Common myeloid progenitor, CD34-positive (primary cell): ENCODE measurements around the gene YIPF7. TPM values are rescaled to one million over a fixed set of nuclear protein-coding genes. Genes with fewer than 3 reads are reported as not detected.

Experiments used
- CTCF ChIA-PET: fragments of 350-600 bp; sonication (Branson Sonifier 250); formaldehyde crosslinking; loops from one replicate; lab custom pipeline; 2021; ENCODE audit warnings: antibody characterized with exemption; lab: Charles Lee
- POLR2A ChIA-PET: fragments of 350-600 bp; sonication (Branson Sonifier 250); formaldehyde crosslinking; loops from one replicate; lab custom pipeline; 2021; ENCODE audit warnings: antibody characterized with exemption; lab: Charles Lee
- DNase-seq, 3 donors: peaks; one replicate each; pipeline versions ENCODE4 v3.0.0 to v3.0.0-alpha.2; 2013
- H3K27ac ChIP-seq, 2 experiments: 1 replicate in 1 of 2; 2 replicates in 1 of 2; pipeline ENCODE4 v1.7.0; 2013; ENCODE audit warnings: inconsistent platforms in 2 of 2, low read length in 2 of 2, mild to moderate bottlenecking in 2 of 2, low read depth in 1 of 2, moderate library complexity in 1 of 2; ENCODE audit not compliant: severe bottlenecking in 2 of 2, insufficient read depth in 1 of 2, poor library complexity in 1 of 2
- H3K27me3 ChIP-seq, 5 experiments: replicated peaks in 2 of 5; 1 replicate in 3 of 5; 2 replicates in 2 of 5; pipeline versions ENCODE4 v1.6.1 to v1.7.0; 2013; ENCODE audit warnings: low read length in 4 of 5, mild to moderate bottlenecking in 2 of 5, moderate library complexity in 2 of 5, inconsistent platforms in 1 of 5; ENCODE audit not compliant: insufficient read depth in 5 of 5, control insufficient read depth in 4 of 5
- H3K36me3 ChIP-seq, 4 experiments: 1 replicate in 2 of 4; 2 replicates in 2 of 4; pipeline versions ENCODE4 v1.6.1 to v1.7.0; 2013; ENCODE audit warnings: low read length in 3 of 4, control low read depth in 1 of 4, mild to moderate bottlenecking in 1 of 4; ENCODE audit not compliant: control insufficient read depth in 4 of 4, insufficient read depth in 4 of 4
- H3K4me1 ChIP-seq, 4 experiments: 1 replicate in 3 of 4; 2 replicates in 1 of 4; pipeline versions ENCODE4 v1.6.1 to v1.7.1; 2013; ENCODE audit warnings: low read length in 3 of 4, mild to moderate bottlenecking in 3 of 4, control low read depth in 1 of 4, inconsistent platforms in 1 of 4, moderate library complexity in 1 of 4; ENCODE audit not compliant: control insufficient read depth in 4 of 4, insufficient read depth in 4 of 4; ENCODE audit errors: control extremely low read depth in 1 of 4
- H3K4me3 ChIP-seq, 7 experiments: 1 replicate in 4 of 7; 2 replicates in 3 of 7; pipeline versions ENCODE4 v1.5.1 to v1.7.0; 2013; ENCODE audit warnings: mild to moderate bottlenecking in 7 of 7, low read length in 6 of 7, moderate library complexity in 6 of 7, inconsistent platforms in 2 of 7, low read depth in 2 of 7, control low read depth in 1 of 7; ENCODE audit not compliant: insufficient read depth in 4 of 7, control insufficient read depth in 1 of 7; ENCODE audit errors: extremely low read depth in 1 of 7
- H3K9me3 ChIP-seq, 5 experiments: 1 replicate in 4 of 5; 2 replicates in 1 of 5; pipeline versions ENCODE4 v1.6.1 to v1.7.1; 2013; ENCODE audit warnings: low read length in 4 of 5, mild to moderate bottlenecking in 2 of 5, inconsistent platforms in 1 of 5, low read depth in 1 of 5, moderate library complexity in 1 of 5; ENCODE audit not compliant: control insufficient read depth in 4 of 5, insufficient read depth in 2 of 5; ENCODE audit errors: control extremely low read depth in 1 of 5
- WGBS: methylation state at CpG from one replicate; pipeline ENCODE4 v1.1.5; 2013; ENCODE audit not compliant: insufficient coverage; 5-methylcytosine and 5-hydroxymethylcytosine counted together
- polyA plus RNA-seq: library from polyadenylated mRNA; unstranded; fragments of 120-200 nt; gene quantifications from one replicate; pipeline ENCODE4 v1.2.1, GENCODE V29; 2013

Gene YIPF7
- polyA plus RNA-seq: 0.09 TPM

DNA sequence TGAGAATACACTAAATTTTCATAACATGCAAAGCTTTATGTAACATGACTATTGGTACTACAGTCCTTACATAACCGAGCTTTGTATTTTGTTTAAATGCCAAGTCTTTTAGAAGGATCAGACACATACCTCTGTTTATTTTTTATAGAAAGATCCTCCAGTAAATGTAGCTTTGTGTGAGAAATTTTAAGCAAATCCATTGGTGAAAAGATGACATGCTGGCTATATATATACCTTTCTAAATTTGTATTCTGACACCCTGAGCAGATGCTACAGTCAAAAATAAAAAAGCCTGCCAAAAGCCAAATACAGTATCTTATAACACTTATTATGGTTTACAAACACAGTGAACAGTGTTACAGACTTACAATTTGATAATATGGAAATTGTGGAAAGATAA lies at the start of gene YIPF7:
YIPF7 (minus strand) TSS at position 201 of the 400 bp plus-strand sequence. CDS start 1,525 bp downstream, outside the sequence.
- WGBS: no CpG with 5 or more reads among the region's 1 CpG
- DNase-seq: no peak
- H3K4me1 ChIP-seq: no peaks in the 10 kb centered on the region
- H3K9me3 ChIP-seq: no peaks in the 10 kb centered on the region
- H3K27me3 ChIP-seq: peaks cover 0 to 5% (median 2%) of the 10 kb centered on the region in 5 experiments
- no peaks in the 10 kb centered on the region for H3K36me3 ChIP-seq
- no peak within 1 kb of the TSS for H3K27ac ChIP-seq
- CTCF ChIA-PET: no interaction called here
- POLR2A ChIA-PET: no interaction called here
- H3K4me3 ChIP-seq: no peak within 1 kb of the TSS

DNA sequence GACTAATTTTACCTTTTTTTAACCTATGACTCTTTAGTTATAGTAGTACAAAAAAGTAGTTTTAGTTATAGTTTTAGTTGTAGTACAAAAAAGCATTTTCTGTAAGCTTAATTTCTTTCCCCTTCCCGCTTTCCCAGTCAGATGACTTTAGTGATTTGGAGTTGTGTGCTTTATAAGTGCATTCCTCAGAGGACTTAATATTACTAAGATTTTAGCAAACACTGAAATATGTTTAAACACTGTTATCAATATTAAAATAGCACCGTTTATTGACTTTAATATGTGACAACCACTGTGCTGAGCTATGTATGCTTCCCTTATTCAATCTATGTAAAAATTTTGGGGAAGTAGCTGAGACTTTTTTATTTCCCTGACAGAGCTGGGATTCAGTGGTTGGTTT lies 49.6 kb upstream of the YIPF7 start:
- Histone ChIP-seq H3K4me3 (no peak overlapping the region), H3K27ac (no peak overlapping the region), H3K4me1 (no peaks in the 10 kb centered on the region), H3K27me3 (no peaks in the 10 kb centered on the region), H3K36me3 (peaks cover 22 to 65% (median 39%) of the 10 kb centered on the region in 4 experiments), H3K9me3 (no peaks in the 10 kb centered on the region)
- ChIA-PET POLR2A (no interaction called here), CTCF (interaction anchor here (1.7 kb wide), 1 partner anchor 25 kb away, joined by 3 read pairs; the partner anchor contains the start of gene GNPDA2)
- WGBS: no CpG with 5 or more reads among the region's 2 CpGs
- no peak for DNase-seq

DNA sequence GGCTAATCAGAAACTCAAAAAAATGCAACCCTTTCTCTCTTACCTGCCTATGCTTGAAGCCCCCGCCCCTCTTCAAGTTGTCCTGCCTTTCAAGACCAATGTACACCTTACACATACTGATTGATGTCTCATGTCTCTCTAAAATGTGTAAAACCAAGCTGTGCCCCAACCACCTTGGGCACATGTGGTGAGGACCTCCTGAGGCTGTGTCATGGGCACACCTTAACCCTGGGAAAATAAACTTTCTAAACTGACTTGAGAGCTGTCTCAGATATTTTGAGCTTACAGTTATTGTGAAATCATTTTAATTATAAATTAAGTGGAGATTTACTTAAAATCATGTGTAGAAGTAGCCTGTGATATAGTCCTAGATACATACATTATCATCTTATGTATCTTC lies 49.0 kb upstream of the YIPF7 start:
- 100% methylated on average over 1 of the region's 1 CpG for WGBS
- Histone ChIP-seq H3K27ac (no peak overlapping the region), H3K9me3 (no peaks in the 10 kb centered on the region), H3K36me3 (peaks cover 22 to 69% (median 43%) of the 10 kb centered on the region in 4 experiments), H3K4me3 (no peak overlapping the region), H3K27me3 (no peaks in the 10 kb centered on the region), H3K4me1 (no peaks in the 10 kb centered on the region)
- ChIA-PET CTCF (interaction anchor here (1.7 kb wide), 1 partner anchor 26 kb away, joined by 3 read pairs; the partner anchor contains the start of gene GNPDA2), POLR2A (no interaction called here)
- DNase-seq: no peak

DNA sequence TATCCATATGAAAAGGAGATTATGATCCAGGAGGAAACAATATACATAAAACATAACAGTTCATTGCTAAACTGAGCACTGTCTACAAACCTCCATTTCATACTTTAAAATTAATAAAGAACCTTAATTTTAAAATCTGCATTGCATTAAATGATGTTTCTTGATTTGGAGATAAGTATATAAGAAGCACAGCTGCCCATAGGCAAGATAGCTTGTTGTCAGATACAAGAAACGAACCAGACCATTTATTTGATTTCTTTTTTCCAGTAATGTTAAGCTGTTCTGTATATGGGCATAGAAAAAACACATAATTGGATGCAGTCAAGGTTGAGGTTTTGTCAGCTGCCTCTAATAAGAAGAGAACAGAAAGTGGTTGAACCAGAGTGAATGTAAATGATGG lies 33.2 kb upstream of the YIPF7 start:
- Histone ChIP-seq H3K4me1 (peaks cover 5 to 11% (median 8%) of the 10 kb centered on the region in 4 experiments), H3K4me3 (no peak overlapping the region), H3K27me3 (no peaks in the 10 kb centered on the region), H3K27ac (no peak overlapping the region), H3K9me3 (no peaks in the 10 kb centered on the region), H3K36me3 (peaks cover 20 to 66% (median 43%) of the 10 kb centered on the region in 4 experiments)
- no peak for DNase-seq
- ChIA-PET CTCF (interaction anchor here (1.1 kb wide), 1 partner anchor 26 kb away, joined by 4 read pairs; no protein-coding TSS in a partner anchor), POLR2A (interaction anchor here (1.2 kb wide), 1 partner anchor 10 kb away, joined by 3 read pairs; no protein-coding TSS in a partner anchor)
- WGBS: 100% methylated on average over 1 of the region's 1 CpG

DNA sequence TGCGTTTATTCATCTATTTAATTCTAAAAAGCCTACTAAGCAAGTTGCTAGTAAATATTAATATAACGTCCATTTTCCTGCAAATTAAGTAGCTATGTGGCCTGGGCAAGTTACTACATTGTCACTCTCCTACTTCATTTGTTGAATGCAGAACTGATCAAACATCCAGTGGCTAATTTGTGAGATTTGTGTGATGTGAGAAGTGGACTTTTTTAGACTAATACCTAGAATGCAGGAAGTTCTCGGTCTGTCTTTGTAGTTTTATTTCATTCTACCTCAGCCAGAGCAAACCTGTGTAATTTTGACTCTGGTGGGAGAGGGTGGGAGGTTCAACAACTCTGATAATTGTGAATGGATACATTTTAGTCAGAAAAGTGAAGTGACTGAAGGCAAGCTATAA lies 27.6 kb upstream of the YIPF7 start:
- Histone ChIP-seq H3K9me3 (no peaks in the 10 kb centered on the region), H3K36me3 (peaks cover 6 to 20% (median 14%) of the 10 kb centered on the region in 4 experiments), H3K27ac (peak overlapping the region; percentile 90 to 93), H3K4me1 (peaks cover 14 to 29% (median 19%) of the 10 kb centered on the region in 4 experiments), H3K27me3 (no peaks in the 10 kb centered on the region), H3K4me3 (peak overlapping the region; percentile 71 to 99 (median 85))
- ChIA-PET CTCF (interaction anchor here (1.2 to 1.7 kb wide), 2 partner anchors 12 to 37 kb away, joined by 5 to 6 read pairs; no protein-coding TSS in a partner anchor), POLR2A (interaction anchor here (1.7 kb wide), 1 partner anchor 47 kb away, joined by 7 read pairs; the partner anchor contains the start of gene GNPDA2)
- DNase-seq: no peak
- WGBS: 0% methylated on average over 3 of the region's 3 CpGs

DNA sequence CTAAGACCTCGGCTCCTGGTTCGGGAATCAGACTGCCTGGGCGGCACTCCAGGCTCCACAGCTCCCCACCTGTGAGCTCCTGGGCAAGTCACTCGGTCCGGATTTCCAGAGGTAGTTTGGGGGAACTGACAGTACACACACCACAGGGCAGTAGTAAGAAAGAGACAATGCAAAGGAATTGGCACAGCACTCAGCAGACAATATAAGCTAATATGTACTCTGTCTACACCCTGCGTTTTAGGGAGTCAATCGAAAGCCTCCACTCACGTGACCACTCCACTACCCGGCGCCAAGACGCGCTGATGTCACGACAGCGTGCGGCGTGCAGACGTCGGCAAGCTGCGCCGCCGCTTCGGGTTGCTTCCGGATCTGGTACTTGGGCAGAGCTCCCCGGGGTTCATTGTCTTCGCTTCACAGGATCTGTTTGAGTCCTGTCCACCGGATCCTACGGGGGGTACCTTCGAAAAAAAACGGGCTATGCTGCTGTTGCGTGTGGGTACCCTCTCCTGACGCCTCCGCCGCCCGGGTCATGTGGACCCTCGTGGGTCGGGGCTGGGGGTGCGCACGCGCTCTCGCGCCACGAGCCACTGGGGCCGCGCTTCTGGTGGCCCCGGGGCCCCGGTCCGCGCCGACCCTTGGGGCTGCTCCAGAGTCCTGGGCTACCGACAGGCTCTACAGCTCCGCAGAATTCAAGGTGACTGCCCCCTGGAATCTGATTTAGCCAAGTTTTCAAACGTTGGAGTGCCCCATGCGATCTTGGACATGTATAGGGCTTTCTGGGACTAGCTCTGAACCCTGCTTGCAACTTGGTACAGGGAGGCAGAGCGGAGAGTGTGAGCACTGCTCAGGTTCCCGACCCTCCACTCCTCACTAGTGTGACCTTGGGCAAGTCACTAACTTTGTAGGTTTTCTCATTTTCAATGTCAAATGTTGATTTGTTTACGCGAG lies 26.9 kb upstream of the YIPF7 start, which contains the start of gene GUF1:
GUF1 (plus strand) TSS at position 327 of the 948 bp plus-strand sequence; CDS start at position 530, 203 bp downstream.
- Histone ChIP-seq H3K36me3 (peaks cover 1 to 14% (median 10%) of the 10 kb centered on the region in 4 experiments), H3K27ac (peak within 1 kb of the TSS; percentile 90 to 93), H3K4me3 (peak within 1 kb of the TSS; percentile 71 to 99 (median 85)), H3K9me3 (no peaks in the 10 kb centered on the region), H3K4me1 (peaks cover 14 to 29% (median 19%) of the 10 kb centered on the region in 4 experiments), H3K27me3 (no peaks in the 10 kb centered on the region)
- POLR2A ChIA-PET: interaction anchor here (0.8 to 1.7 kb wide), 2 partner anchors 10 to 48 kb away, joined by 3 to 7 read pairs; partner anchors contain the start of gene GNPDA2
- WGBS: under 1% methylated on average over 53 of the region's 57 CpGs
- peak; percentile 91 to 97 (median 96) for DNase-seq
- CTCF ChIA-PET: interaction anchor here (1.2 to 1.7 kb wide), 2 partner anchors 12 to 38 kb away, joined by 5 to 6 read pairs; no protein-coding TSS in a partner anchor
